Astrocyte of the spinal cord (primary cell): ENCODE data around the gene CAMTA1.

Experiments used
- DNase-seq: peaks from one replicate; pipeline ENCODE4 v3.0.0; 2011; ENCODE audit warnings: low read depth, low spot score
- H3K4me3 ChIP-seq: 2 replicates; pipeline ENCODE4 v1.5.1; 2011; ENCODE audit warnings: low read depth, mild to moderate bottlenecking, low read length, moderate library complexity
- in situ Hi-C: cut with HindIII; loops from 2 replicates; pipeline ENCODE4 v1.10.0; 2017; ENCODE audit warnings: low sequenced_read_pairs
- TF ChIP-seq, protein P1 (sequence below): IDR thresholded peaks from 2 replicates; pipeline ENCODE4 v1.5.1; 2012; ENCODE audit warnings: low read depth, mild to moderate bottlenecking, low read length, inconsistent platforms

Gene CAMTA1

DNA sequence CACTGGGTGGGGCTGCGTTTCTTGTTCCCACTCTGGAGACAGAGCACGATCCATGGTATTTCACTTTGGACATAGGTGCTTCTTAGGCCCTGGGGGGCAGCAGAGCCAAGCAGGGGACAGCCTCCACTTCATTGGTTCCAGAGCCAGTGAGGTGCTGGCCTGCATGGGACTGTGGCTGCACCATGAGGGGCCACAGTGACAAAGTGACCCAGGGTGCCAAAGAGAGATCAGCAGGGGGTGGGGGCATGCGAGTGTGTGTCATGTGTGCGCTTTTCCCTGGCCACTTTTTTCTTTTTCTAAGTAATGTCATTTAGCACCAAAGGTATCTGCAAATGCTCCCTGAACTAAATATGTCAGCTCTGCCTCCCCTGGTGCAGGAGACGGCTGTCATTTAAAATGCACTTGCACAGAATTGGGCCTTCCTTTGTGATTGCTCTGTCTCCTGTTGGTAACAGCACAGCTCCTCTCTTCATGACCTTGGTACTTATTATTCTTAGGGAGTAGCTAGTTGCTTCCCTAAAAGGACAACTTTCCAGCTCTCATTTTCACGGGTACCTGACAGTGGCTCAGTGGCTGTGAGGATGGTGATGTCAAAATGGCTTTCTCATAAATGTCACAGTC, 910.4 kb downstream of the CAMTA1 start:
- no peak overlapping the region for H3K4me3 ChIP-seq
- TF ChIP-seq, protein P1, sequence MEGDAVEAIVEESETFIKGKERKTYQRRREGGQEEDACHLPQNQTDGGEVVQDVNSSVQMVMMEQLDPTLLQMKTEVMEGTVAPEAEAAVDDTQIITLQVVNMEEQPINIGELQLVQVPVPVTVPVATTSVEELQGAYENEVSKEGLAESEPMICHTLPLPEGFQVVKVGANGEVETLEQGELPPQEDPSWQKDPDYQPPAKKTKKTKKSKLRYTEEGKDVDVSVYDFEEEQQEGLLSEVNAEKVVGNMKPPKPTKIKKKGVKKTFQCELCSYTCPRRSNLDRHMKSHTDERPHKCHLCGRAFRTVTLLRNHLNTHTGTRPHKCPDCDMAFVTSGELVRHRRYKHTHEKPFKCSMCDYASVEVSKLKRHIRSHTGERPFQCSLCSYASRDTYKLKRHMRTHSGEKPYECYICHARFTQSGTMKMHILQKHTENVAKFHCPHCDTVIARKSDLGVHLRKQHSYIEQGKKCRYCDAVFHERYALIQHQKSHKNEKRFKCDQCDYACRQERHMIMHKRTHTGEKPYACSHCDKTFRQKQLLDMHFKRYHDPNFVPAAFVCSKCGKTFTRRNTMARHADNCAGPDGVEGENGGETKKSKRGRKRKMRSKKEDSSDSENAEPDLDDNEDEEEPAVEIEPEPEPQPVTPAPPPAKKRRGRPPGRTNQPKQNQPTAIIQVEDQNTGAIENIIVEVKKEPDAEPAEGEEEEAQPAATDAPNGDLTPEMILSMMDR: no peak
- in situ Hi-C loops: no loop called here
- DNase-seq: no peak

DNA sequence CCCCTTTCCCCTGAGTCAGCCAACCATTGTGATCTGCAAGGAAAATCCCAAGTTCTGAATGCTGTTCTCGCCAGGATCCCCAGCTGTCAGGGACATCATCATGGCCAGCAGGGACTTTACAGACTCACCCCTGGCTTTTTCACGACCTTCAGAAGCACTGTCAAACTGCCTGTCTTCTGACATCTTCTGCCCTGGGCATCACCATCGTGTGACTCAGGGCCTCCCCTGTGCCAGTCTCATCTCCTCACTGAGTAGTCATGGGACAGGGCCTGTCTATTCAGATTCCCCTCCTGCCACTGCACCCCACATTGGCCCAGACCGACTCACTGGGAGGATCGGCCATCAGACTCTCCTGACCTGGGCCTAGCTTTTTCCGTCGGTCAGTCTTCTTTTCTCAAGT, 913.4 kb downstream of the CAMTA1 start:
- in situ Hi-C loops: no loop called here
- H3K4me3 ChIP-seq: no peak overlapping the region
- DNase-seq: no peak
- TF ChIP-seq, protein P1: no peak

DNA sequence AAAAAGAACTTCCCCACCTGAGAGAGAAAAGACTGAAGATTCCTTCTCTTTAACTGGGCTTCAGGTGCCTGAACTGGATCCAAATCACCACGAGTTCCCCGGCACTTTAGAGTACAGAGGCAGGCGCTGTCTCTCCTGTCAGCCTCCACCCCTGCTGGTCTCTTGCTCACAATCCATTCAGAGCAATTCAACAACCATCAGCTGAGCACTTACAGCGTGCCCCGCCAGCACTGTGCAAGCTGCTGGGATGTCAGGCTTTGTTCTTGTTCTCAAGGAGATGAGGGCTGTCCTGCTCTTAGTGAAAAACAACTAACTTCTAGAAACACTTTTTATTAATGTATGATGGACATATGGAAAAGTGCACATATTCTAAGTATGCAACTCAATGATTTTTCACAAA, 917.1 kb downstream of the CAMTA1 start:
- in situ Hi-C loops: no loop called here
- no peak overlapping the region for H3K4me3 ChIP-seq
- DNase-seq: no peak
- TF ChIP-seq, protein P1: no peak

DNA sequence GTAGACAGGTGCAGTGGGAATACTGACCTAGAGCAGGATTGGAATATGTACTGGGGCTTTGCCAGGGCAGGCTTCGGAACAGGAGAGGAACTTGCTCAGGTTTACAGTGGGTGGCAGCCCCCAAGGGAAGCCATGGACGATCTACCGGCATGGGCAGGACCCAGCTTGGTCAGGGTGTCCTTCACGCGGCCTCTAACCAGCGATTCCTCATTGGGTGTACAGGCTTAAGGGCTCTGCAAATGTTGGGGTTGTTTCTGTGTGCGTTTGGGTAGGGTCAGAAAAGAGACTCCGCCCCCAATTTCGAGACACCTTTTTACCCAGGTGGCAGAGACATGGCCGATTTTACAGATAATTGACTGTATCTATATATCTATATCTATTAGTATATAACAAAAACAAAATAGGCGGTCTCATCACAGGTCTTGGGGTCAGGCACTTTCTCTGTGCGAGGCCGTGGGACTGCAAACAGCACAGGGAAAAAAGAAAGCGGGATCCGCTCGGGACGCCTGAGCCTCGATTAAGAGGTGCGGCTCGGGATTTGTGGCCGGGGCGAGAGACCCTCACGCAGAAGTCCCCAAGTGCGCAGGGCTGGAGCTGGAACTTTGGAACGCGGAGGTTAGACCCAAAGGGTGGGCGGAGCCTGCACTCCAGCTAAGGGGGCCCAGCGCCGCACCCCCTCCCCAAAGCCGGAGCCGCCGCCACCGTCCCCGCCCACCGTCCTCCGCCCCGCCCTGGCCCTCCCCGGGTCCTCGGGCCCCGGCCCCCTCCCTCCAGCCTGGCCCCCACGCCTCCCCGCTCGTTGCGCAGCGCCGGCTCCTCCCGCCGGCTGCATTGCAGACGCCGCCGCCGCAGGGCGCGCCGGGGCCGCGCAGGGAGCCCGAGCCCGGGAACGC, 918.3 kb downstream of the CAMTA1 start:
- TF ChIP-seq, protein P1: no peak
- H3K4me3 ChIP-seq: no peak overlapping the region
- no peak for DNase-seq
- in situ Hi-C loops: no loop called here

DNA sequence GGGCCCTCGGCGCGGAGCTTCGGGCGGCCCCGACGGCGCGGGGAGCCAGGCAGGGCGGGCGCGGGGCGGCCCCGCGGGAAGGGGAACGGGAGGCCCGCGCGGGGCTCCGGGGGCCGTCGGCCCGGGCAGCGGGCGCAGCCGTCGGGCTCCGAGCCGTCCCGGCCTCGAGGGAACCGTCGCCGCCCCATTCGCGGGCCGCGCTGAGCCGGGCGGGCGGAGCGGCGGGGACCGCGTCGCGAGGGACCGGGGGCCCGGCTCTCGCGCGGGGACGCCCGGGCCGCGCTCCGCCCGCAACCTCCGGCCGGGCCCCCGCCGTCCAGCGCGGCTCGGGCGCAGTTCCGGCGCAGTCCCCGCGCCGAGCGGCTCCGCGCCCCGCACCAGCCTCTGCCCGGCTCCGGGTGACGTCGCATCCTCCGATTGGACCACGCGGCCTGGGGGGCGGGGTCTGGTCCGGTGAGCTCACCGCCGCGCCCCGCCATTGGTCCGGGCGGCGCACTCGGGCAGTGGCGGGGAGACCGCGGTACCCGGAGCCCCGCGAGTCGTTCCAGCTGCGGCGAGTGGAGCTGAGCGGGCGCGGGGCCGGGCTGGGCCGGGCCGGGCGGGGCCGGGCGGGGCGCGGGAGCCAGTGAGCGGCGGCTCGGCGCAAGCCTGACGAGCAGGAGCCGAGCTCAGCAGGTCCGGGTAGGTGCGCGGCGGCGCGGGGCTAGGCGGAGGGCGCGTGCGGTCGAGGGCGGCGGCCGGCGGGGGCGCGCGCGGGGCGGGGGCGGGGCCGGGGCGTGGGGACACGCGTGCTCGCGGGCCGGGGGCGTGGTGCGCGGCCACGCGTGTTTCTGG, 919.2 kb downstream of the CAMTA1 start:
- TF ChIP-seq, protein P1: no peak
- H3K4me3 ChIP-seq: peak overlapping the region; percentile 23
- in situ Hi-C loops: no loop called here
- DNase-seq: peak; percentile 81
